Measurements from ENCODE around the gene MAPK8IP3.

Gene MAPK8IP3

GRCh38 chr16:1687427-1688316 is 18.3 kb upstream of the MAPK8IP3 start:
- ATAC-seq (ENCODE audit: insufficient read depth, low read depth) = no peak
- Histone ChIP-seq H3K79me2 (ENCODE audit: insufficient read depth, low read length) (peaks cover 97% of the 10 kb centered on the region), H4K20me1 (ENCODE audit: insufficient read depth, low read length) (peaks cover 71% of the 10 kb centered on the region)

GRCh38 chr16:1688807-1689560 is 17.0 kb upstream of the MAPK8IP3 start:
- H2AFZ ChIP-seq (ENCODE audit: low read depth, low read length) = no peak overlapping the region
- no peaks in the 10 kb centered on the region for H3K4me1 ChIP-seq (ENCODE audit: insufficient read depth, low read length)
- no peak overlapping the region for H3K4me2 ChIP-seq (ENCODE audit: insufficient read depth, low read length)
- ATAC-seq (ENCODE audit: insufficient read depth, low read depth) = no peak
- H3K79me2 ChIP-seq (ENCODE audit: insufficient read depth, low read length) = peaks cover 98% of the 10 kb centered on the region
- H3K4me3 ChIP-seq (ENCODE audit: low read depth in 1 of 2, low read length in 2 of 2) = no peak overlapping the region
- DNase-seq = no peak
- H3K9me3 ChIP-seq (ENCODE audit: insufficient read depth, low read length, severe bottlenecking) = no peaks in the 10 kb centered on the region
- peaks cover 98% of the 10 kb centered on the region for H3K36me3 ChIP-seq (ENCODE audit: insufficient read depth, low read length)
- H3K9ac ChIP-seq (ENCODE audit: low read depth, low read length) = no peak overlapping the region
- peaks cover 60% of the 10 kb centered on the region for H4K20me1 ChIP-seq (ENCODE audit: insufficient read depth, low read length)
- TF ChIP-seq CTCF (IDR thresholded peaks at IDR 0.05; ENCODE audit: borderline replicate concordance, extremely low read depth, low read length, poor library complexity, severe bottlenecking) (no peak), EZH2 (IDR thresholded peaks at IDR 0.05; ENCODE audit: borderline replicate concordance, low read depth, low read length, severe bottlenecking) (no peak)
- H3K27me3 ChIP-seq (ENCODE audit: insufficient read depth, low read length, poor library complexity) = no peaks in the 10 kb centered on the region
- no peak overlapping the region for H3K27ac ChIP-seq (ENCODE audit: low read length)

More at GRCh38 chr16:1687427-1688316, 18.3 kb upstream of the MAPK8IP3 start:
- Histone ChIP-seq H3K4me1 (ENCODE audit: insufficient read depth, low read length) (no peaks in the 10 kb centered on the region), H3K27me3 (ENCODE audit: insufficient read depth, low read length, poor library complexity) (no peaks in the 10 kb centered on the region), H3K9ac (ENCODE audit: low read depth, low read length) (no peak overlapping the region), H3K9me3 (ENCODE audit: insufficient read depth, low read length, severe bottlenecking) (no peaks in the 10 kb centered on the region), H2AFZ (ENCODE audit: low read depth, low read length) (no peak overlapping the region), H3K27ac (ENCODE audit: low read length) (no peak overlapping the region), H3K4me2 (ENCODE audit: insufficient read depth, low read length) (no peak overlapping the region), H3K4me3 (ENCODE audit: low read depth in 1 of 2, low read length in 2 of 2) (no peak overlapping the region), H3K36me3 (ENCODE audit: insufficient read depth, low read length) (peaks cover 92% of the 10 kb centered on the region)
- DNase-seq = no peak
- TF ChIP-seq CTCF (IDR thresholded peaks at IDR 0.05; ENCODE audit: borderline replicate concordance, extremely low read depth, low read length, poor library complexity, severe bottlenecking) (no peak), EZH2 (IDR thresholded peaks at IDR 0.05; ENCODE audit: borderline replicate concordance, low read depth, low read length, severe bottlenecking) (no peak)

- Histone ChIP-seq H3K9me3 (ENCODE audit: insufficient read depth, low read length, severe bottlenecking) (no peaks in the 10 kb centered on the region), H3K4me3 (ENCODE audit: low read depth in 1 of 2, low read length in 2 of 2) (no peak overlapping the region), H3K4me2 (ENCODE audit: insufficient read depth, low read length) (no peak overlapping the region), H3K36me3 (ENCODE audit: insufficient read depth, low read length) (peaks cover 98% of the 10 kb centered on the region), H3K27ac (ENCODE audit: low read length) (no peak overlapping the region), H3K27me3 (ENCODE audit: insufficient read depth, low read length, poor library complexity) (no peaks in the 10 kb centered on the region), H3K79me2 (ENCODE audit: insufficient read depth, low read length) (peaks cover 98% of the 10 kb centered on the region), H4K20me1 (ENCODE audit: insufficient read depth, low read length) (peaks cover 58% of the 10 kb centered on the region), H3K4me1 (ENCODE audit: insufficient read depth, low read length) (no peaks in the 10 kb centered on the region), H3K9ac (ENCODE audit: low read depth, low read length) (no peak overlapping the region), H2AFZ (ENCODE audit: low read depth, low read length) (no peak overlapping the region)
- DNase-seq (no peak), ATAC-seq (ENCODE audit: insufficient read depth, low read depth) (no peak)
- no peak for TF ChIP-seq EZH2 (IDR thresholded peaks at IDR 0.05; ENCODE audit: borderline replicate concordance, low read depth, low read length, severe bottlenecking)
- TF ChIP-seq CTCF (IDR thresholded peaks at IDR 0.05; ENCODE audit: borderline replicate concordance, extremely low read depth, low read length, poor library complexity, severe bottlenecking) = no peak
These were observed 16.1 kb upstream of the MAPK8IP3 start for GRCh38 chr16:1689853-1690252.

Data from DND-41 (cell line).